ENCODE results near the gene CENPF.

- TF ChIP-seq CTCF (conservative IDR thresholded peaks at IDR 0.05; ENCODE audit: low read length) (no peak), EZH2phosphoT487 (IDR thresholded peaks at IDR 0.05; ENCODE audit: borderline replicate concordance, low read depth, low read length) (no peak)
These were observed 55.2 kb downstream of the CENPF start for GRCh38 chr1:214658175-214658574.

Measured in OCI-LY7 (cell line).